DND-41 (cell line): ENCODE measurements around the gene XCL1.

Experiments
- ATAC-seq: fragments of 200-7000 bp; cut with Tn5 transposase; 3 replicates; pipeline ENCODE4 v1.9.1; 2021; ENCODE audit warnings: low read depth; ENCODE audit not compliant: insufficient read depth
- DNase-seq: peaks from one replicate; pipeline ENCODE4 v3.0.0-alpha.2; 2020
- H2AFZ ChIP-seq: 2 replicates; pipeline ENCODE4 v1.6.0; 2012; ENCODE audit warnings: low read depth, low read length
- H3K27ac ChIP-seq: 2 replicates; pipeline ENCODE4 v1.5.1; 2012; ENCODE audit warnings: low read length, inconsistent platforms
- H3K27me3 ChIP-seq: fragments of 200-600 bp; sonication (generic); 2 replicates; pipeline ENCODE4 v1.6.0; 2012; ENCODE audit warnings: low read length, mild to moderate bottlenecking, inconsistent platforms; ENCODE audit not compliant: insufficient read depth, poor library complexity
- H3K36me3 ChIP-seq: 2 replicates; pipeline ENCODE4 v1.5.1; 2012; ENCODE audit warnings: low read length, inconsistent platforms; ENCODE audit not compliant: insufficient read depth
- H3K4me1 ChIP-seq: 2 replicates; pipeline ENCODE4 v1.5.1; 2012; ENCODE audit warnings: mild to moderate bottlenecking, low read length; ENCODE audit not compliant: insufficient read depth
- H3K4me2 ChIP-seq: 2 replicates; pipeline ENCODE4 v1.6.0; 2012; ENCODE audit warnings: mild to moderate bottlenecking, moderate library complexity, low read length, inconsistent platforms; ENCODE audit not compliant: insufficient read depth
- H3K4me3 ChIP-seq, 2 experiments: fragments of 200-600 bp in 1 of 2; shearing (Covaris generic) in 1 of 2; 2 replicates each; pipeline ENCODE4 v1.5.1; 2012 to 2016; ENCODE audit warnings: inconsistent platforms in 2 of 2, low read length in 2 of 2, mild to moderate bottlenecking in 2 of 2, low read depth in 1 of 2, moderate library complexity in 1 of 2
- H3K79me2 ChIP-seq: 2 replicates; pipeline ENCODE4 v1.6.0; 2012; ENCODE audit warnings: low read length, inconsistent platforms; ENCODE audit not compliant: insufficient read depth
- H3K9ac ChIP-seq: 2 replicates; pipeline ENCODE4 v1.6.0; 2012; ENCODE audit warnings: low read depth, mild to moderate bottlenecking, inconsistent platforms, low read length, moderate library complexity
- H3K9me3 ChIP-seq: 2 replicates; pipeline ENCODE4 v1.5.1; 2012; ENCODE audit warnings: low read length, moderate library complexity, mild to moderate bottlenecking, inconsistent platforms; ENCODE audit not compliant: insufficient read depth, severe bottlenecking
- H4K20me1 ChIP-seq: 2 replicates; pipeline ENCODE4 v1.6.0; 2012; ENCODE audit warnings: low read length; ENCODE audit not compliant: insufficient read depth
- EZH2 ChIP-seq: IDR thresholded peaks from 3 replicates; pipeline ENCODE4 v1.6.1; 2012; ENCODE audit warnings: borderline replicate concordance, low read depth, mild to moderate bottlenecking, moderate library complexity, low read length, inconsistent platforms; ENCODE audit not compliant: severe bottlenecking
- TF ChIP-seq, protein P1 (sequence below): IDR thresholded peaks from 2 replicates; pipeline ENCODE4 v1.5.1; 2012; ENCODE audit warnings: borderline replicate concordance, low read length, moderate library complexity, mild to moderate bottlenecking; ENCODE audit not compliant: poor library complexity, severe bottlenecking; ENCODE audit errors: extremely low read depth

The XCL1 gene

DNA sequence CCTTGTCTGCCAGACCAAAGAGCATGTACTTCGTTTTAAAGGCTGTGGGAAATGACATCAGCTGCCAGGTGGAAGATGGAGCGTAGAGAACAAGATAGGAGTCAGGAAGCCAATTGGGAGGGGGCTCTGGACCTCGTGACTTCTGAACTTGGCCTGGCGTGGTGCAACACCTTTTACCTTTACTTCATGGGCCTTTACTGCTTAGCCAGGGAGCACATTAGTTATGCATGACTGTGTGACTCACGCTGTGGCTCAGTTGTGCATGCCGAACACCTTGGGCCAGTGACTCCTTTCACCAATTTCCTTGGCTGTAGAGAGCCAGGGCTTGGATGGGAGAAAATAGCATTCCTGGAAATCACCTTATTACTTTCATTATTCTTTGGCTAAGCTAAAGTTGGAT lies 7.2 kb downstream of the XCL1 start:
- Histone ChIP-seq H3K9me3 (no peaks in the 10 kb centered on the region), H2AFZ (no peak overlapping the region), H3K27ac (no peak overlapping the region), H4K20me1 (no peaks in the 10 kb centered on the region), H3K27me3 (no peaks in the 10 kb centered on the region), H3K9ac (no peak overlapping the region), H3K79me2 (no peaks in the 10 kb centered on the region), H3K4me2 (no peak overlapping the region), H3K36me3 (no peaks in the 10 kb centered on the region), H3K4me3 (no peak overlapping the region), H3K4me1 (no peaks in the 10 kb centered on the region)
- TF ChIP-seq, protein P1, sequence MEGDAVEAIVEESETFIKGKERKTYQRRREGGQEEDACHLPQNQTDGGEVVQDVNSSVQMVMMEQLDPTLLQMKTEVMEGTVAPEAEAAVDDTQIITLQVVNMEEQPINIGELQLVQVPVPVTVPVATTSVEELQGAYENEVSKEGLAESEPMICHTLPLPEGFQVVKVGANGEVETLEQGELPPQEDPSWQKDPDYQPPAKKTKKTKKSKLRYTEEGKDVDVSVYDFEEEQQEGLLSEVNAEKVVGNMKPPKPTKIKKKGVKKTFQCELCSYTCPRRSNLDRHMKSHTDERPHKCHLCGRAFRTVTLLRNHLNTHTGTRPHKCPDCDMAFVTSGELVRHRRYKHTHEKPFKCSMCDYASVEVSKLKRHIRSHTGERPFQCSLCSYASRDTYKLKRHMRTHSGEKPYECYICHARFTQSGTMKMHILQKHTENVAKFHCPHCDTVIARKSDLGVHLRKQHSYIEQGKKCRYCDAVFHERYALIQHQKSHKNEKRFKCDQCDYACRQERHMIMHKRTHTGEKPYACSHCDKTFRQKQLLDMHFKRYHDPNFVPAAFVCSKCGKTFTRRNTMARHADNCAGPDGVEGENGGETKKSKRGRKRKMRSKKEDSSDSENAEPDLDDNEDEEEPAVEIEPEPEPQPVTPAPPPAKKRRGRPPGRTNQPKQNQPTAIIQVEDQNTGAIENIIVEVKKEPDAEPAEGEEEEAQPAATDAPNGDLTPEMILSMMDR, result no peak
- no peak for TF ChIP-seq EZH2
- DNase-seq (no peak), ATAC-seq (no peak)

DNA sequence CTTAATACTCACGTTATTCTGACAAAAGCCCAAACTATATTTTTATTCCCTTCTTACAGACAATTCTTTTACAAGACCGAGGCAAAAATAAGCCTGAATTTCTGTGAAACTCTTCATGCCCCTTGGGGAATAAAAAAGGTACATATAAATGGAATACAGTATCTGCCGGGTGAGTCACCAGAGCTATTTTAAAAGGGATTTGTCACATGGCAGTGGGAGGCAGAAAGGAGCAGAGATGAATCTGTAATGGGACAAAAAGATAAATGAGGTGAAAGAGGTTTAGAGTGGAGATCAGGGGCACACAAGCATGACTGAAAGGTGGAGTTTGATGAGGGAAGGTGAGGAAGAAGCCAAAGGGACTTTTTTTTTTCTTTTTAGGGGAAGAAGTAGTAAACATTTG lies 8.8 kb downstream of the XCL1 start:
- no peak for ATAC-seq
- no peak overlapping the region for H3K4me2 ChIP-seq

DNA sequence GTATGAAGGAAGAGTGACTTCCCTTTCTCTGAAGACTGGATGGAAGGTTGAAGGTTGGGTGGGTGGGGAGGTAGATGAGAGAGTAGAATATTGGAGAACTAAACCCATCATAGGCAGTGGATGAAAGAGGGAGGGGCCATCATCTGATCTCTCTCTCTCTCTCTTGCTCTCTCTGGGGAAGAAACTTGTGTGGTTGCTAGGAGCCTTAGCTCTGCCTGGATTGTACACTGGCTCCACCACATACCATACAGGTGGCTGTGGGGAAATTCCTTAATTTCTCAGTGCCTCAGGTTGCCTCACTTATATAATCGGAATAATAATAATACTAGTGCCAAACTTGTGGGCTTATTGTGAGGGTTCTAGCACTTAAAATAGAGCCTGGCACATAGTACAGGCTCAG lies 9.5 kb downstream of the XCL1 start:
- H2AFZ ChIP-seq, result no peak overlapping the region
- TF ChIP-seq EZH2, result no peak
- TF ChIP-seq, protein P1, result no peak
- DNase-seq, result no peak

More for the DNA sequence above, 8.8 kb downstream of the XCL1 start:
- no peak overlapping the region for H3K27ac ChIP-seq
- H3K4me3 ChIP-seq, result no peak overlapping the region
- TF ChIP-seq, protein P1, result no peak
- no peak for TF ChIP-seq EZH2
- no peaks in the 10 kb centered on the region for H4K20me1 ChIP-seq
- no peaks in the 10 kb centered on the region for H3K9me3 ChIP-seq
- no peaks in the 10 kb centered on the region for H3K36me3 ChIP-seq
- H3K9ac ChIP-seq, result no peak overlapping the region
- H3K79me2 ChIP-seq, result no peaks in the 10 kb centered on the region
- no peaks in the 10 kb centered on the region for H3K27me3 ChIP-seq
- no peak for DNase-seq
- no peak overlapping the region for H2AFZ ChIP-seq
- no peaks in the 10 kb centered on the region for H3K4me1 ChIP-seq

DNA sequence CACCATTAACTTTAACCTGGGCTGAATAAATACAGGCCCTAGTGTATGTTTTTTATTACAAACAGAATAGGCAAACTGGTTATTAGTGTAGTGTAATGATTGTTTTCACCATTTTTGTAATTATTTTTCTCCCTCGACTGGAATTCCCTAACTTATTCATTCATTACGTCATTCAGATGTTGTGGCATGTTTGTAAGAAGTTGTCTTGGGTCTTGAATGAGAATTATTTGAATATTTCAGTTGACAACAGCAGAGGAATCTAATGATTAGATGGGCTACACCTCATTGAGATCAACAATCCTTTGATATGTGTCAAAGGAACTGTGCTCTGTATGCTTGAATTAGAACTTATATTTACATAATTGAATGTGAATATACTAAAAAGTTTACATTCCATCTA lies 12.8 kb downstream of the XCL1 start:
- ATAC-seq, result no peak
- no peaks in the 10 kb centered on the region for H3K79me2 ChIP-seq
- TF ChIP-seq, protein P1, result no peak
- no peak for TF ChIP-seq EZH2

More for the DNA sequence above, 9.5 kb downstream of the XCL1 start:
- no peaks in the 10 kb centered on the region for H3K79me2 ChIP-seq
- no peak overlapping the region for H3K4me2 ChIP-seq
- no peaks in the 10 kb centered on the region for H3K36me3 ChIP-seq
- H3K9me3 ChIP-seq, result no peaks in the 10 kb centered on the region
- no peaks in the 10 kb centered on the region for H4K20me1 ChIP-seq
- no peak overlapping the region for H3K27ac ChIP-seq
- H3K9ac ChIP-seq, result no peak overlapping the region
- H3K4me3 ChIP-seq, result no peak overlapping the region
- H3K27me3 ChIP-seq, result no peaks in the 10 kb centered on the region
- no peaks in the 10 kb centered on the region for H3K4me1 ChIP-seq
- no peak for ATAC-seq

More for the DNA sequence above, 12.8 kb downstream of the XCL1 start:
- H3K27ac ChIP-seq, result no peak overlapping the region
- H3K9ac ChIP-seq, result no peak overlapping the region
- H2AFZ ChIP-seq, result no peak overlapping the region
- no peaks in the 10 kb centered on the region for H3K4me1 ChIP-seq
- H3K27me3 ChIP-seq, result no peaks in the 10 kb centered on the region
- no peak overlapping the region for H3K4me2 ChIP-seq
- no peak for DNase-seq
- no peak overlapping the region for H3K4me3 ChIP-seq
- H3K36me3 ChIP-seq, result no peaks in the 10 kb centered on the region
- H3K9me3 ChIP-seq, result no peaks in the 10 kb centered on the region
- H4K20me1 ChIP-seq, result no peaks in the 10 kb centered on the region
